HL-60/S4 treated with phorbol 12-myristate 13-acetate at 8.2 ng/mL for 4 days and 3 days (cell line): ENCODE data around the gene CCDC70.

ENCODE experiments used
- in situ Hi-C: fragments of 300-500 bp; cut with MboI; formaldehyde crosslinking; loops from 2 replicates; pipeline ENCODE4 v1.15.0; 2022; ENCODE audit warnings: low sequenced_read_pairs

Gene CCDC70

DNA sequence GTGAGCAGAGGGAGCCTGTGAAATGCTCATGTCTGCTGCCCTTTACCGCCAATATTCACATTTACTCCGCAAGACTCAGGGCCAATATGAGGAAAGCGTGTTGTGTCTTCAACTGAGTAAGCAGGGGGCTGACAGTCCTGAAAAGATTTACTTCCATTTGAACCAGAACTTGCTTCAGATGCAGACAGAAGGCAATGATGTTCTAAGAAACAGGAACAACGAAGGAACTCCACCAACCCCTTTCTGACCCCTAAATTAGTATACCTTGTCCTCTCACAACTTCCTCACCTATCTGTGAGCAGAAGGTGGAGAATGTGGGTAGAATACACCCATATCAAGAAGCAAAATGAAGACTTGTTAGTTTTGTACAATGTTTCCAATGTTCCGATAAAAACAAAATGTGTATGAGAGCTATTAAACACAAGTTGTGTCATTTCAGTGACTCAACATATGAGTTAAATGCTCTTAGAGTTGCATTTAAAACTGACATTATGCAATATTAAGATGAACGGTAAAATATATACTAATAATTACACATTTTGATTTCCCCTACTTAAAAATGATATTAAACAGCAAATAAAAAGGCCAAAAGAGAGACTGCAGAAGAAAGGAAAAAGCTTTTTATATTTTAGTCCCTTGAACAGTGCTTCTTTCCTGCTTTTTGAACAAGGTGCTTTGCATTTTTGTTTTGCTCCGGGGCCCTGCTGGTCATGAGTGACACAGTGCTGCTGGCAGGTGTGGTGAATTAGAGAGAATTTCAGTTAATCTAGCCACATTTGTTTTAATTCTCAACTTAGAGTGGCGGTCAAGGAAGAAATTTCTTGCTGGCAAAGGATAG, 32.8 kb upstream of the CCDC70 start:
- in situ Hi-C loops = no loop called here

- in situ Hi-C loops = no loop called here
These were observed 32.2 kb upstream of the CCDC70 start for GRCh38 chr13:51829568-51829899.

GRCh38 chr13:51831519-51831918, 30.2 kb upstream of the CCDC70 start:
- in situ Hi-C loops = no loop called here

GRCh38 chr13:51832471-51833152, 29.2 kb upstream of the CCDC70 start:
- in situ Hi-C loops = no loop called here

DNA sequence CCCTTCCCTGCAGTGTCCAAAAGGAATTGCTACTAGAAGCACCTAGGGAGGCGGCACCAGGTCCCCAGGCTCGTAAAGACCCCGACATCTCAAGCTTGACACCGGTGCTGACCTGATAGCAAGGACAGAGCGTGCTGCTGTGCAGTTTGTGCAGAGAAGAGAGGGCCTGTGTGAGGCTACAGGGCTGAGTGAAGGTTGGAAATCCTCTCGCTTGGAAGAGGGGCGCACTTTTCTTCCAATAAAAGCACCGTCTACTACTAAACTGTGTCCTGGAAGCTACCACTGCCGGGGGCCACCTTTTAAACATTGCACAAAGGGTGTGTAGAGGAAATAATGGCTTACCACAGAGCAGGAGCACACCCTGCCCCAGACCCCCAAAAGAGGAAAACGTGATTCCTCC, 27.8 kb upstream of the CCDC70 start:
- in situ Hi-C loops = no loop called here

DNA sequence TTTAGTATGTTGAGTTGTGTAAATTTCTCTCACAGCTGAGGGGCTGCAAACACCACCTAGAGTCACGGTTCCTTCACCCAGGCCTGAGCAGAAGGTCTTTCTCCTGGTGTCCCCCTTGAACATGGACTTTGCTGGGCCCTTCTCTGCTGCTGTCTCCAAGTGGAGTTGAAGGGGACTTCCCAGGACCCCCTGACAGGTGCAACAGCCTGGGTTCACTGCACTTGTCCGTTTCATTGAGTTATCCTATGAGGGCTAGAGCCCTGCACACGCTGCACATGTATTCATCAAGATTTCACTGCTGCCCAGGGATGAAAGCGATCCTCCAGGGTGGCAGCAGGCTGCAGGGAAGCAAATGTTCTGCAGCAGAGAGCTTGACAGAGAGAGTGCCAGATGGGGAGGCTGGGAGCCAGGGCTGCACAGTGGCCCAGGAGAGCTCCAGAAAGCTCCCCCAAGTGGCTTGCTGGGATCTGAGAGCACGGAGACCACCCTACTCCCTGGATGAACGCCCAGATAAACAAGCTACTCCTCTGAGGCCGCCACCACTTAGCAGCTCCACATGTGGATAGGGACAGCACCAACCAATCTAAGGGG, 27.1 kb upstream of the CCDC70 start:
- in situ Hi-C loops = no loop called here

DNA sequence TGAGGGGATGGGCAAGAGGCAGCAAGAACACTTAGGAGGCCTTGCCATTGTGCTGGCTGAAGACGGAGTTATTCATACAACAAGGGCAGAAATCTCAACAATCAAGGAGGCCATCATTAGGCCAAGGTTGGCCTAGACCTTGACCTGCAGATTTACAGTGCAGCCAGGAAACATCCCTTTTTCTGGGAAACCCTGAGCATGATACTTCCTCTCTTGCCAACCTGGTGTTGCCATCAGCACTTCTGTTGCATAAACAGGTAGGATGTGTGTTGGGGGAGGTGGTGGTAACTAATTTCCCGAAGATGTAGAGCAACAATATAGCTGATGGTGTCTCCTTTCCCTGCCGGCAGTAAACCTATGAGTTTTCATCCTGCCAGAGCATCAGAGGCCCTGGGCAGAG, 24.8 kb upstream of the CCDC70 start:
- in situ Hi-C loops = no loop called here

GRCh38 chr13:51838240-51838846, 23.4 kb upstream of the CCDC70 start:
- in situ Hi-C loops = no loop called here

DNA sequence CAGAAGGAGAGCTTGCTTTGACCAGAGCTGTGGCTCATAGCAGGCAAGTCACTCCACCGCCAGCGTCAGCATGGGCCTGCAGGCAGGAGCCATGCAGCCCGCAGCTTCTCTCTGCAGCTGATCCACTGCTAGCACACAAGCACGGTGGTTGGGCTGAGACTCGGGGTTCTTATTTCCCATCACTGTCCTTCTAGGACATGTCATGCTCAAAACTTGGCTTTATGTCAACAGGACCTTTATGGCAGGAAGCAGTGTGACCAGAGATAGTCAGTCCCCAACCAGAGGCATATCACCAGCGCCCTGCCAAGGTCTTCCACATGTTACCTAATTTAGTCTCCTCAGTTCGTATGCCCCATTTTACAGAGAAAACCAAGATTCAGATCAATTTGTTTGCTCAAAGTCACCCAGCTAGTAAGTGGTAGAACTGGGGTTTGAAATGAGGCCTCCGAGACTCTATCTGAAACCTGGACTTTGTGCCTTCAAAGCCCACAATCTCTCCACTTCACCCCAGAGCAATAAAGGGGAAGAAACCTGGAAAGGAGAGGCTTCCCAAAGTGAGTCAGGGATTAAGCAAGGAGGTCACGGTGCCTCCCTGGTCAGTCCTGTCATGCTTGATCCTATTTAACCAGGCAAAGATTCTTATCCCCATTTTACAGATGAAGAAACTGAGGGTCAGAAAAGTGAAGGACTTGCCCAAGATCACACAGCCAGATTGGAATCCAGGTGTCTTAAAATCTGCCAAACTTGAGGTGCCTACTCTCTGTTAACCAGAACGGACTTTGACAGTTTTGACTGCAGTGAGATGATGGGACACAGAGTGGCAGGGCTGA, 21.8 kb upstream of the CCDC70 start:
- in situ Hi-C loops = no loop called here

DNA sequence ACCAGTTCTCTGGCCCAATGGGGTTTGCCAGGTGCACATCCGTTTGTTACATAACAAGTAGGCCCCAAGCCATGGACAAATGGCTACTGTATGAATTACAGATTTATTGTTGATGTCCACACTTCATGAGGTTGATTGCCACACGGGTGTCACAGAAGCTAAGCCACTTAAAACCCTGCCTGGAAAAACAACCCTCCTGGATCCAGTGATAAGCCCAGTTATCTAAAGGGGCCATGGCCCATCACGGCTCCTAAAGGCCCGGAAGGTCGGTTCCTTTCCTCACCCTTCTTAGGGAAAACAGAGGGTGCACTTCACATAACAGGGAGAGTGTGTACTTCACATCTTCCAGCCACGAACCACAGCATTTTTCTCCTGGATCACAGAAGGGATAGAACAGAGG, 20.9 kb upstream of the CCDC70 start:
- in situ Hi-C loops = no loop called here

DNA sequence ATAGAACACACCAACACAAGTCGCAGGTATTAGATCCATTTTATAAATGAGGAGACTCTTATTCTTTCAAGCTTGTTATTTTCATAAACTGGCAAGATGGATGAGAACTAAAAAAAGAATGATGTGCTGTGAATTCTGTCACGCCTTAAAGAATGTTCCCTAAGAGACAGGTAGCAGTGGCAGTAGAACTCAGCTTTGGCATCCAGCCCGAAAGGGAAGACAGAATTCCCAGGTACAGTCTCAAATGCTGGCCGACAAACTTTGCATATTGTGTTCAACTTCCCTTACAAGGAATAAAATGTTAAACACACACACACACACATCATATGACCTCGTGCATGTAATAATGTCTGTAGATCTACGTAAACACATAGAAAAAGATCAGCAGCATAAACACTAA, 20.0 kb upstream of the CCDC70 start:
- in situ Hi-C loops = no loop called here

GRCh38 chr13:51843529-51843928, 18.2 kb upstream of the CCDC70 start:
- in situ Hi-C loops = no loop called here

- in situ Hi-C loops = no loop called here
These were observed 16.8 kb upstream of the CCDC70 start, which contains the start of gene TMEM272 for GRCh38 chr13:51844862-51845573. TMEM272 (minus strand) TSS chr13:51845177; CDS start chr13:51838530, 6,647 bp downstream.

DNA sequence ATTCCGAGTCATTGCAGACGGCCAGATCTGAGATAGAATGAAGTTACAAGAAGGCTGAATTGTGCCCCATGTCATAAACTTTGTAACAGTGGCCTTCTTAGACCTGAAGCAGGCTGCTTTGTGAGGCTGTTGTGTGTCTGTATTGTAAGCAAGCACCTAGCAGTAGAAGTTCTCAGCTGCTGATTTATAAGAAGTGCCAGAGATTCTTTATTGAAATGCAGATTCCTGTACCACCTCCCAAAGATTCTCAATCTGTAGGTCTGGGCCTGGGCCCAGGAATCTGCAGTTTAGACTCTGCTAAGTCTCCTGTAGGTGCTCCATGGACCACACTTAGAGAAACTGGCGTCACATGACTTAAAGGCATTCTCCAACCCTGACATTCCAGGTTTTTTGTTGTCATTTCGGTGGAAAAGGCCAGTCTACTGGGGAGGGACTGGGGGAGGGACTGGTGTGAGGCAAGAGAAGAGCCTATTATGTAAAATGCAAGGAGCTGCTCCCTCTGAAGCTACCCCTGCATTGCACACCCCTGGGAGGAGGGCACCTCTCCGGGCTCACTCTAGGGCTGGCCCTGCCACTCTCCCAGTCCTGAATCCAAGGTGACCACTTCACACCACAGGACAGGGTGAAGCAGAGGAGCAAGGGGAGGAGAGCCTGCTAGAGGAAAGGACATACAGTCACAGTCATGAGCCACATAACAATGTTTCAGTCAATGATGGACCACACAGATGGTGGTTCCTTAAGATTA, 16.0 kb upstream of the CCDC70 start:
- in situ Hi-C loops = no loop called here

DNA sequence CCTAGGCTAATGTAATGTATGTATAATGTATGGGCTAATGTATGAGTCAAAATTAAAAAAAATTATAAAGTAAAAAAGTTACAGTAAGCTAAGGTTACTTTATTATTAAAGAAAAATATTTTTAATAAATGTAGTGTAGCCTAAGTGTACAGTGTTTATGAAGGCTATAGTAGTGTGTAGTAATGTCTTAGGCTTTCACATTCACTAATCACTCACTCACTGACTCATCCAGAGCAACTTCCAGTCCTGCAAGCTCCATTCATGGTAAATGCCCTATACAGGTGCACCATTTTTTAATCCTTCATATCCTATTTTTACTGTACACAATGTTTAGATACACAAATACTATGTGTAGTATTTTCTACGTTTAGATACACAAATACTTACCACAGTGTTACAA, 15.0 kb upstream of the CCDC70 start:
- in situ Hi-C loops = no loop called here

DNA sequence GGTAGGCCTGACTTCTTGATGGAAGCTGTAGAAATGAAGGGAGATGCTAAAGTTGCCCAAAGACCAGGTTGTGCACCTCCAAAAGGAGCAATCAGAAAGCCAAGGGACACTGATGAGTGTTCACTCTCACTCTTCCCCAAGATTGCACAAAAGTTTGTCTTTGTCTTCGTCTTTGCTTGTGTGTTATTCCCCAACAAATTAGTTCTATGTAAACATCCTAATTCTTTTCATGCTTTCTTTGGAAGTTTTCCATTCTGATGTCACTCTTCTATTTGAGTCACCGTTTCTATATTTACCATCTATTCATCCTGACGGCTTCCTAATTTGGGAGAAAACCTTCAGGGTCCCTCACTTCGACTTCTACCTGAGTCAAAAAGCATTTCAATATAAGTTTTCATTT, 13.1 kb upstream of the CCDC70 start:
- in situ Hi-C loops = no loop called here

- in situ Hi-C loops = no loop called here
These were observed 12.3 kb upstream of the CCDC70 start for GRCh38 chr13:51849145-51850101.

GRCh38 chr13:51856027-51856736, 5.6 kb upstream of the CCDC70 start:
- in situ Hi-C loops = no loop called here
